ENCODE data around the gene NOP10. TPM values are rescaled to one million over a fixed set of nuclear protein-coding genes. Genes with fewer than 3 reads are reported as not detected.
"Not testable (repeated sequence)": the region's sequence is repeated elsewhere in the genome, so short reads cannot be mapped to it uniquely, and the experiment has no call there.

The NOP10 gene
- total RNA-seq, 1 donor from 2014 or later = 134 TPM

GRCh38 chr15:34347951-34348638, 5.2 kb upstream of the NOP10 start:
- no peak for TF ChIP-seq CTCF (IDR thresholded peaks at IDR 0.05; ENCODE audit: unreplicated experiment)
- Mint-ChIP-seq H3K9me3 (ENCODE audit: low read depth) (no peaks in the 10 kb centered on the region), H3K36me3 (ENCODE audit: insufficient read depth) (peaks cover 2% of the 10 kb centered on the region), H3K4me1 (ENCODE audit: low read depth) (no peaks in the 10 kb centered on the region), H3K27me3 (peaks cover 3% of the 10 kb centered on the region), H3K4me3 (ENCODE audit: low read depth) (no peak overlapping the region), H3K27ac (no peak overlapping the region)
- no peak for DNase-seq (ENCODE audit: low spot score, unreplicated experiment)

- H3K4me3 Mint-ChIP-seq (ENCODE audit: low read depth); H3K9me3 Mint-ChIP-seq (ENCODE audit: low read depth); H3K27ac Mint-ChIP-seq; H3K4me1 Mint-ChIP-seq (ENCODE audit: low read depth); DNase-seq (ENCODE audit: low spot score, unreplicated experiment); H3K27me3 Mint-ChIP-seq: not testable (repeated sequence)
- peaks cover 12% of the 10 kb centered on the region for H3K36me3 Mint-ChIP-seq (ENCODE audit: insufficient read depth)
These were observed 661 bp downstream of the NOP10 start for GRCh38 chr15:34342213-34342736.

GRCh38 chr15:34341381-34342212, 1.3 kb downstream of the NOP10 start:
- DNase-seq (ENCODE audit: low spot score, unreplicated experiment) = no peak
- TF ChIP-seq CTCF (IDR thresholded peaks at IDR 0.05; ENCODE audit: unreplicated experiment) = no peak
- Mint-ChIP-seq H3K27ac (peak overlapping the region; percentile 85), H3K4me1 (ENCODE audit: low read depth) (peaks cover 13% of the 10 kb centered on the region), H3K4me3 (ENCODE audit: low read depth) (no peak overlapping the region), H3K9me3 (ENCODE audit: low read depth) (no peaks in the 10 kb centered on the region), H3K36me3 (ENCODE audit: insufficient read depth) (peaks cover 12% of the 10 kb centered on the region), H3K27me3 (peaks cover 3% of the 10 kb centered on the region)

- Mint-ChIP-seq H3K9me3 (ENCODE audit: low read depth) (no peaks in the 10 kb centered on the region), H3K4me3 (ENCODE audit: low read depth) (peak overlapping the region; percentile 4), H3K36me3 (ENCODE audit: insufficient read depth) (peaks cover 12% of the 10 kb centered on the region), H3K27me3 (no peaks in the 10 kb centered on the region), H3K4me1 (ENCODE audit: low read depth) (peaks cover 14% of the 10 kb centered on the region), H3K27ac (no peak overlapping the region)
- DNase-seq (ENCODE audit: low spot score, unreplicated experiment) = no peak
- no peak for TF ChIP-seq CTCF (IDR thresholded peaks at IDR 0.05; ENCODE audit: unreplicated experiment)
These were observed 3.0 kb downstream of the NOP10 start for GRCh38 chr15:34339946-34340345.

GRCh38 chr15:34338347-34338746, 4.6 kb downstream of the NOP10 start:
- Mint-ChIP-seq H3K4me1 (ENCODE audit: low read depth) (peaks cover 17% of the 10 kb centered on the region), H3K9me3 (ENCODE audit: low read depth) (no peaks in the 10 kb centered on the region), H3K36me3 (ENCODE audit: insufficient read depth) (peaks cover 12% of the 10 kb centered on the region), H3K4me3 (ENCODE audit: low read depth) (peak overlapping the region; percentile 89), H3K27me3 (no peaks in the 10 kb centered on the region), H3K27ac (peak overlapping the region; percentile 89)
- no peak for DNase-seq (ENCODE audit: low spot score, unreplicated experiment)
- no peak for TF ChIP-seq CTCF (IDR thresholded peaks at IDR 0.05; ENCODE audit: unreplicated experiment)

Data from progenitor cell of endocrine pancreas (in vitro differentiated cells).